Panc1 (cell line): ENCODE measurements around the gene ZDHHC8. TPM values are rescaled to one million over a fixed set of nuclear protein-coding genes. Genes with fewer than 3 reads are reported as not detected.

Experiments used
- ATAC-seq: fragments of 200-7000 bp; cut with Tn5 transposase; 2 replicates; pipeline ENCODE4 v1.9.1; 2020; ENCODE audit warnings: mild to moderate bottlenecking, moderate library complexity
- BruUV-seq: library from RNA; stranded (reverse); fragments of 400-500 nt; replicated peaks from 2 replicates; lab custom pipeline; 2021; lab: Mats Ljungman, UMichigan
- CTCF ChIA-PET: fragments of 300-600 bp; sonication (Branson Sonifier 250); formaldehyde crosslinking; loops from one replicate; lab custom pipeline; 2022; ENCODE audit warnings: antibody characterized with exemption; lab: Charles Lee
- POLR2A ChIA-PET: fragments of 300-600 bp; sonication (Branson Sonifier 250); formaldehyde crosslinking; loops from one replicate; lab custom pipeline; 2022; ENCODE audit warnings: antibody characterized with exemption; lab: Charles Lee
- DNase-seq: peaks from one replicate; pipeline ENCODE4 v3.0.0-alpha.2; 2010; ENCODE audit warnings: low read depth, low spot score
- H3K27ac ChIP-seq: 2 replicates; pipeline ENCODE4 v1.5.1; 2011; ENCODE audit warnings: mild to moderate bottlenecking, low read length, inconsistent platforms
- H3K27me3 ChIP-seq: fragments of 200-500 bp; sonication (Bioruptor generic); 2 replicates; pipeline ENCODE4 v1.6.0; 2014; ENCODE audit warnings: low read length, inconsistent platforms; ENCODE audit not compliant: control insufficient read depth, insufficient read depth
- H3K36me3 ChIP-seq: fragments of 200-500 bp; sonication (Bioruptor generic); 2 replicates; pipeline ENCODE4 v1.5.1; 2014; ENCODE audit warnings: inconsistent platforms, mild to moderate bottlenecking, low read length, moderate library complexity; ENCODE audit not compliant: control insufficient read depth, insufficient read depth
- H3K4me1 ChIP-seq: 2 replicates; pipeline ENCODE4 v1.5.1; 2011; ENCODE audit warnings: inconsistent platforms, mild to moderate bottlenecking, low read length, moderate library complexity; ENCODE audit not compliant: control insufficient read depth, insufficient read depth
- H3K4me3 ChIP-seq, 2 experiments: 2 replicates each; pipeline ENCODE4 v1.5.1; 2011 to 2012; ENCODE audit warnings: low read depth in 2 of 2, low read length in 2 of 2, mild to moderate bottlenecking in 2 of 2, inconsistent platforms in 1 of 2, moderate library complexity in 1 of 2
- H3K9me3 ChIP-seq: fragments of 200-500 bp; sonication (Bioruptor generic); 2 replicates; pipeline ENCODE4 v1.5.1; 2014; ENCODE audit warnings: low read depth, mild to moderate bottlenecking, inconsistent platforms, low read length, moderate library complexity; ENCODE audit not compliant: control insufficient read depth, insufficient read depth
- CTCF ChIP-seq: fragments of 450-650 bp; IDR thresholded peaks from 2 replicates; pipeline ENCODE4 v1.5.1; 2017; ENCODE audit warnings: mild to moderate bottlenecking
- POLR2AphosphoS5 ChIP-seq: IDR thresholded peaks from 2 replicates; pipeline ENCODE4 v1.6.1; 2012; ENCODE audit warnings: mild to moderate bottlenecking, low read depth, low read length, moderate library complexity
- REST ChIP-seq, 2 experiments: IDR thresholded peaks; 2 replicates each; pipeline ENCODE4 v1.6.1; 2011 to 2012; ENCODE audit warnings: low read depth in 2 of 2, control low read depth in 1 of 2, low read length in 1 of 2, mild to moderate bottlenecking in 1 of 2, moderate library complexity in 1 of 2; ENCODE audit not compliant: insufficient read depth in 1 of 2
- SIN3A ChIP-seq: IDR thresholded peaks from 2 replicates; pipeline ENCODE4 v1.6.1; 2012; ENCODE audit warnings: low read depth, mild to moderate bottlenecking, low read length, moderate library complexity, borderline replicate concordance; ENCODE audit not compliant: insufficient read depth
- TCF7L2 ChIP-seq: IDR thresholded peaks from 2 replicates; pipeline ENCODE4 v1.6.1; 2011; ENCODE audit warnings: mild to moderate bottlenecking, low read depth, low read length, inconsistent platforms
- in situ Hi-C: cut with HindIII; loops from 2 replicates; pipeline ENCODE4 v1.10.0; 2016; ENCODE audit warnings: low sequenced_read_pairs, low pct_unique_long_range_greater_than_20kb
- intact Hi-C: fragments of 100-400 bp; cut with micrococcal nuclease; formaldehyde crosslinking; loops from one replicate; pipeline ENCODE4 v1.10.0; 2022; ENCODE audit not compliant: unreplicated experiment
- total RNA-seq: library from RNA; stranded (reverse); gene quantifications from one replicate; pipeline ENCODE4 v1.2.1, GENCODE V29; 2021; ENCODE audit not compliant: unreplicated experiment

Gene ZDHHC8
- total RNA-seq, 1 experiment from 2014 or later, result 79.0 TPM

- no peak overlapping the region for H3K4me3 ChIP-seq
- no peaks in the 10 kb centered on the region for H3K36me3 ChIP-seq
- no peaks in the 10 kb centered on the region for H3K4me1 ChIP-seq
- no peak overlapping the region for H3K27ac ChIP-seq
- TF ChIP-seq POLR2AphosphoS5 (no peak), SIN3A (no peak), CTCF (no peak), REST (IDR thresholded peaks at IDR 0.05; ENCODE audit: insufficient read depth in 1 of 2, low read depth in 2 of 2, low read length in 1 of 2) (no peak)
- ChIA-PET POLR2A (interaction anchor here (0.6 kb wide), 1 partner anchor 899 kb away, joined by 4 read pairs; no protein-coding TSS in a partner anchor), CTCF (no interaction called here)
- DNase-seq, result no peak
- in situ Hi-C loops, result no loop called here
- intact Hi-C loops, result no loop called here
- BruUV-seq, result no TSS peak
- no peaks in the 10 kb centered on the region for H3K27me3 ChIP-seq
- ATAC-seq, result no peak
- no peaks in the 10 kb centered on the region for H3K9me3 ChIP-seq
These were observed 59.5 kb downstream of the ZDHHC8 start for GRCh38 chr22:20191000-20191515.

GRCh38 chr22:20191803-20192202 is 60.2 kb downstream of the ZDHHC8 start:
- intact Hi-C loops, result no loop called here
- no peak overlapping the region for H3K4me3 ChIP-seq
- no peak overlapping the region for H3K27ac ChIP-seq
- DNase-seq, result no peak
- no peaks in the 10 kb centered on the region for H3K4me1 ChIP-seq
- H3K9me3 ChIP-seq, result no peaks in the 10 kb centered on the region
- in situ Hi-C loops, result no loop called here
- CTCF ChIA-PET, result no interaction called here
- BruUV-seq, result no TSS peak
- H3K27me3 ChIP-seq, result no peaks in the 10 kb centered on the region
- POLR2A ChIA-PET, result no interaction called here
- H3K36me3 ChIP-seq, result no peaks in the 10 kb centered on the region
- no peak for ATAC-seq
- TF ChIP-seq TCF7L2 (no peak), CTCF (no peak), POLR2AphosphoS5 (no peak), SIN3A (no peak)
